DND-41 (cell line): Measurements from ENCODE around the gene HADHB.

Experiments used
- CTCF ChIP-seq: IDR thresholded peaks from 2 replicates; pipeline ENCODE4 v1.5.1; 2012; ENCODE audit warnings: borderline replicate concordance, low read length, moderate library complexity, mild to moderate bottlenecking; ENCODE audit not compliant: poor library complexity, severe bottlenecking; ENCODE audit errors: extremely low read depth
- EZH2 ChIP-seq: IDR thresholded peaks from 3 replicates; pipeline ENCODE4 v1.6.1; 2012; ENCODE audit warnings: borderline replicate concordance, low read depth, mild to moderate bottlenecking, moderate library complexity, low read length, inconsistent platforms; ENCODE audit not compliant: severe bottlenecking

GRCh38 chr2:26327291-26328272, 82.8 kb downstream of the HADHB start:
- no peak for TF ChIP-seq CTCF
- TF ChIP-seq EZH2, result no peak
